Activated CD4-positive, CD25-positive, alpha-beta regulatory T cell treated with anti-CD3 and anti-CD28 coated beads, Interleukin-2, amount 50 U/mL, for 72 hours (primary cell): Measurements from ENCODE around the gene JUN.

Experiments used
- DNase-seq: peaks from one replicate; pipeline ENCODE4 v3.0.0; 2021

JUN gene

GRCh38 chr1:58782178-58783089, 1.4 kb downstream of the JUN start:
- peak; percentile 69 for DNase-seq

GRCh38 chr1:58781541-58782177, 2.2 kb downstream of the JUN start:
- peak; percentile 47 for DNase-seq

GRCh38 chr1:58780836-58781452, 2.9 kb downstream of the JUN start:
- DNase-seq = no peak

DNA sequence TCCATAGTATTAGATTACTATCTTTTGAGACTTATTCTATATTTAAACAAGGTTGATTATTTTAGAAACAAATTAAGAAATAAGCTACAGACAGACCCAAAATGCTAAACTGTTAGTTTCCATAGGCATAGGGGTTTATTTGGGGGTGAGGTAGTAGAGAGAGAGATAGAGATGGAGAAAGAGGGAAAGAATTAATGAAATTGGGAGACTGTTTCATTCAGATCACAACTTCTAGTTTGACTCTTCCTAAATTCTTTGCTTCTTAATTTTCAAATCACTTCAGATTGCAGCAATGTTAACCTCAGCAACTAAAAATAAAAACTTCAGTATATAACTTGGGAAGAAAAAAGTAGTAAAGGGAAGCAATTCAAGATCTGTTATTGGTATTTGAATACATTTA, 3.4 kb downstream of the JUN start:
- no peak for DNase-seq

GRCh38 chr1:58779801-58780382, 4.0 kb downstream of the JUN start:
- no peak for DNase-seq

DNA sequence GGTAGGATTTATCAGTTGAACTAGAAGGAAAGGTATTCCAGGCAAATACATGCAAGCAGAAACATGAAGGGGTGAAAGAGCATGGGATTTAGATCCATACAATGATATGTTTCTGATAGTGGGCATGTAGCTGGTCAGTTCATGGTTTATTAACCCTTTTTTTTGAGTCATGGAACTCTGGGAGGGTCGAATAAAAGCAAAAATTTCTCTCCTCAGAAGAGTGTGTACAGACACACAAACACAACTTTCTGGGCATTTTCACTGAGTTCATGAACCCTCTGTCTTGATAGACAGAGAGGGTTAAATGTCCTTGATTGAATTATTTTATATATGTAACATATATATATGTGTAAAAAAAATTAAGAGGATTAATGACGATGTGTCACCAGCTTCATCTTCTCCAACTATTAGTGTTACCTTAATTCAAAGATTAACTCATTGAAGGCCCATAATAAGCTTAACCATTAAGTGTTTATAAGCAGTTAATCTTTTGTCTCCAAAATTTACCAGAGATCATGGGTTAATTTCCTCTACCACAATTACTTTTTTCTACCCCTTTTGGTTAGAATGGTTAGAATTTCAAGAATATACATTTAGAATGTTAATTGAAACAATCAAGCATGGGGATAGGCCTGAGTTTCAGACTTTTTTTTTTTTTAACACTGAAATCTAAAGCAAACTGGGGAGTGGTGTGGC, 4.6 kb downstream of the JUN start:
- DNase-seq = no peak

GRCh38 chr1:58778385-58779000, 5.4 kb downstream of the JUN start:
- no peak for DNase-seq

GRCh38 chr1:58774027-58774426, 9.8 kb downstream of the JUN start:
- no peak for DNase-seq

DNA sequence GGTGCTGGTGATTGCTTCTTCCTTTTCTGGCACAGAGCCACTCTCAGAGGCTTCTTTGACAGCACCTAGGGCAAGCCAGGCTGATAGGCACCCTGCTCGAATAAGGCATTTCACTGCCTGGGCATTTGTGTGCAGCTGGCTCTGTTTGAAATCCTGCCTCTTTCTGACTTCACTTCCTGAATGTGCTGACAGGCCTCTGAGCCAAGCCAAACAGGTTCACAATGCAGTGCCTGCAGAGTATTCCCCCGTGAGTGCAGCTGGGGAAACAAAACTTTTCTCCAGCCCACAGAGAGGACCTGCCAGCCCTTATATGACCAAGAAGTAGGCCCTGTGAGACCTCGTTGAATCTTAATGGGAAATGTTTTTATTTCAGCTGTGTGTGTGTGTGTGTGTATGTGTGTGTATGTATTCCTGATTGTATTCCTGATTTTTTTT, 10.4 kb downstream of the JUN start:
- DNase-seq = no peak

GRCh38 chr1:58769809-58770320, 14.0 kb downstream of the JUN start:
- no peak for DNase-seq

- DNase-seq = peak; percentile 65
Observed at GRCh38 chr1:58768971-58769808, 14.7 kb downstream of the JUN start.

GRCh38 chr1:58768191-58768731, 15.6 kb downstream of the JUN start:
- DNase-seq = no peak

GRCh38 chr1:58767143-58767542, 16.7 kb downstream of the JUN start:
- DNase-seq = no peak

- no peak for DNase-seq
Observed at GRCh38 chr1:58765441-58765840, 18.4 kb downstream of the JUN start.

DNA sequence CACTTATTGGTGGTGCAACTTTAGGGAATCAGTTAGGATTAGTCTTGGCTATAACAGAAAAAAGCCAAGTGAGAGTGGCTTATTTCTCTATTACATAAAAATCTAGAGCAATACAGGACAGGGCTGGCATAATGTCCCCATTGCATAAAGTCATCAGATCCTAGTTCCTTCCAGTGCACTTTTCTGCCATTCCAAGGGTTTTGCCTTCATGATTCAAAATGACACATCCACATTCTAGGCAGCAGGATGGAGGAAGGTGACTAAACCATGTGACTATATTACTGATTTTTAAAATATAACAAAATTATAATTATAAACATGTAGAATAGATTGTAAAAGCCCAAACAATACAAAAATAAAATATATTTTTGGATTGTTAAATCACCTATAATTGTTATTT, 18.8 kb downstream of the JUN start:
- DNase-seq = no peak

GRCh38 chr1:58764294-58764978, 19.4 kb downstream of the JUN start:
- no peak for DNase-seq

- no peak for DNase-seq
Observed at GRCh38 chr1:58763214-58763613, 20.6 kb downstream of the JUN start.

- DNase-seq = no peak
Observed at GRCh38 chr1:58762806-58763205, 21.0 kb downstream of the JUN start.

- DNase-seq = peak; percentile 49
Observed at GRCh38 chr1:58755468-58755872, 28.4 kb downstream of the JUN start.
